ENCODE measurements around the gene MLST8. TPM values are rescaled to one million over a fixed set of nuclear protein-coding genes. Genes with fewer than 3 reads are reported as not detected.

The MLST8 gene
- total RNA-seq, 1 donor from 2014 or later: 29.9 TPM

DNA sequence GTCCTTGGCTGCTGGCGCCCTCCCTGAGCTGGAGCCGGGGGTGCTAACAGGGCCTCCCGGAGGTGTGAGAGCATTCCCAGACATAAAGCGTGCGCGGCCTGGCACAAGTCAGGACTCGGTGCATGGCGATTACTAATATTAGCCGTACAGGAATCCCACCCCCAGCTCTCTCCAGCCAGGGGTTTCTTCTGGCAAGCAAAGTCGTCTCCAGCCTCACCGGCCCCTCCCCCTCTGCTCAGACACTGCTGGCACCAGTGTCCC, 13.9 kb upstream of the MLST8 start:
- peaks cover 23% of the 10 kb centered on the region for H3K27me3 ChIP-seq
- H3K4me1 ChIP-seq: peaks cover 11% of the 10 kb centered on the region
- TF ChIP-seq CTCF (IDR thresholded peaks at IDR 0.05): no peak
- H3K36me3 ChIP-seq: no peaks in the 10 kb centered on the region
- intact Hi-C loops (cut with DNase I): no loop called here
- H3K27ac ChIP-seq: no peak overlapping the region
- DNase-seq (no peak), ATAC-seq (no peak)
- no peak overlapping the region for H3K4me3 ChIP-seq
- no peaks in the 10 kb centered on the region for H3K9me3 ChIP-seq

DNA sequence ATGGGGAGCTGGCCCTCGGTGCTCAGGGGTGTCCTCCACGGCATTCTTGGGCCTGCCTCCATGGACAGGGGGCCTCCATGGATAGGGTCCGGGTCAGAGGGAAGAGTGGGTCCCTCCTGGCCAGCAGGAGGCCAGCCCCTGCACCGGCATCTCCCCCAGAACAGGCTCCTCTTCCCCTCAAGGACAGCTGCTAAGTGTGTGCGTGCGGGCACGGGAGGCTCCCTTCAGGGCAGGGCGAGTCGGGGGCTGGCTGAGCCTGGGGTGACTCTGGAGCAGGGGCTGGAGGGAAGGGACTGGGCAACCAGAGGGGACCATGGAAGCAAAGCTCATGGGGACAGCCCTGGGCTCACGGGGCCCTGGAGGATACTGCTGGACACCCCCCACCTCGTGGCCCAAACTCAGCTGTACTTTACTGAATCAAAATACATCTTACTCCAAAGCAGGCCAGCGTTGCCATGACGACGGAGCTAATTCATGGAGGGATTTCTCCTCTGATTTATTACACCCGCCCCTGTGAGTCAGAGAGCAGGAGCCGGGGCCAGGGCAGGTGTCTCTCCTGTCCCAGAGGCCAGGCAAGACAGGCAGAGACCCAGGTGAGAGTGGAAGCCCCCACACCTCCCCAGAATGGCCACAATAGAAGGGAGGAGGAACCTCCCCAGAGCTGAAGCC, 11.0 kb upstream of the MLST8 start:
- H3K36me3 ChIP-seq: no peaks in the 10 kb centered on the region
- DNase-seq (no peak), ATAC-seq (no peak)
- H3K27ac ChIP-seq: no peak overlapping the region
- H3K4me3 ChIP-seq: no peak overlapping the region
- TF ChIP-seq CTCF (IDR thresholded peaks at IDR 0.05): no peak
- intact Hi-C loops (cut with DNase I): no loop called here
- peaks cover 39% of the 10 kb centered on the region for H3K27me3 ChIP-seq
- no peaks in the 10 kb centered on the region for H3K9me3 ChIP-seq
- peaks cover 11% of the 10 kb centered on the region for H3K4me1 ChIP-seq

- Histone ChIP-seq H3K9me3 (no peaks in the 10 kb centered on the region), H3K36me3 (no peaks in the 10 kb centered on the region), H3K27ac (no peak overlapping the region), H3K4me3 (no peak overlapping the region), H3K27me3 (peaks cover 39% of the 10 kb centered on the region), H3K4me1 (peaks cover 11% of the 10 kb centered on the region)
- ATAC-seq (peak; percentile 78), DNase-seq (no peak)
- intact Hi-C loops (cut with DNase I): no loop called here
- peak; percentile 43 for TF ChIP-seq CTCF (IDR thresholded peaks at IDR 0.05)
Measured at GRCh38 chr16:2194852-2195321, 10.4 kb upstream of the MLST8 start.

GRCh38 chr16:2195322-2196161, 9.7 kb upstream of the MLST8 start:
- peak; percentile 1 for ATAC-seq

More at GRCh38 chr16:2195322-2196161, 9.7 kb upstream of the MLST8 start:
- Histone ChIP-seq H3K27ac (no peak overlapping the region), H3K9me3 (no peaks in the 10 kb centered on the region), H3K27me3 (peaks cover 39% of the 10 kb centered on the region), H3K4me1 (peaks cover 11% of the 10 kb centered on the region), H3K36me3 (no peaks in the 10 kb centered on the region), H3K4me3 (peak overlapping the region; percentile 23)
- intact Hi-C loops (cut with DNase I): no loop called here
- TF ChIP-seq CTCF (IDR thresholded peaks at IDR 0.05): no peak
- DNase-seq: no peak
